GM12878 (cell line): Measurements from ENCODE around the gene RASGRF1. TPM values are rescaled to one million over a fixed set of nuclear protein-coding genes. Genes with fewer than 3 reads are reported as not detected.

ENCODE experiments used
- ATAC-seq: fragments of 200-7000 bp; cut with Tn5 transposase; 3 replicates; pipeline ENCODE4 v1.9.1; 2020; ENCODE audit warnings: mild to moderate bottlenecking, moderate library complexity
- BruUV-seq: library from RNA; stranded (reverse); fragments of 400-500 nt; replicated peaks from 2 replicates; lab custom pipeline; 2021; lab: Mats Ljungman, UMichigan
- CTCF ChIA-PET: fragments of 300-600 bp; sonication (Branson Sonifier 250); formaldehyde crosslinking; extraction: SDS; loops from one replicate; lab custom pipeline; 2021; ENCODE audit warnings: inconsistent platforms; lab: Yijun Ruan, JAX
- POLR2A ChIA-PET: fragments of 350-600 bp; formaldehyde crosslinking; extraction: SDS; loops from one replicate; lab custom pipeline; 2021; ENCODE audit warnings: inconsistent platforms; lab: Charles Lee
- RAD21 ChIA-PET: fragments of 300-600 bp; sonication (Branson Sonifier 250); formaldehyde crosslinking; loops from one replicate; lab custom pipeline; 2023; ENCODE audit warnings: antibody characterized with exemption; ENCODE audit not compliant: unreplicated experiment; lab: Charles Lee
- SMC1A ChIA-PET: fragments of 300-600 bp; sonication (Branson Sonifier 250); formaldehyde crosslinking; loops from one replicate; lab custom pipeline; 2023; ENCODE audit not compliant: unreplicated experiment, uncharacterized antibody; lab: Charles Lee
- DNase-seq: peaks from one replicate; pipeline ENCODE4 v3.0.0-alpha.2; 2011; ENCODE audit warnings: low read depth, low spot score
- FAIRE-seq: peaks from 3 replicates; lab custom pipeline; 2011; peaks lifted over from hg19 to GRCh38; lab: Jason Lieb, UNC
- H2AFZ ChIP-seq: 2 replicates; pipeline ENCODE4 v1.6.0; 2011; ENCODE audit warnings: low read depth, low read length, control low read depth; ENCODE audit not compliant: control insufficient read depth
- H3K27ac ChIP-seq: 2 replicates; pipeline ENCODE4 v1.5.1; 2011; ENCODE audit warnings: control low read depth; ENCODE audit not compliant: control insufficient read depth, insufficient read depth
- H3K27me3 ChIP-seq, 2 experiments: replicated peaks in 1 of 2; 2 replicates each; pipeline versions ENCODE4 v1.6.0 to v1.6.1; 2011; ENCODE audit warnings: low read length in 1 of 2; ENCODE audit not compliant: control insufficient read depth in 2 of 2, insufficient read depth in 2 of 2
- H3K36me3 ChIP-seq, 2 experiments: 2 replicates each; pipeline ENCODE4 v1.5.1; 2011; ENCODE audit warnings: low read length in 1 of 2; ENCODE audit not compliant: control insufficient read depth in 2 of 2, insufficient read depth in 2 of 2
- H3K4me1 ChIP-seq: 2 replicates; pipeline ENCODE4 v1.6.1; 2011; ENCODE audit warnings: mild to moderate bottlenecking, low read length, moderate library complexity, mixed read lengths; ENCODE audit not compliant: control insufficient read depth, insufficient read depth
- H3K4me2 ChIP-seq: 2 replicates; pipeline ENCODE4 v1.6.0; 2011; ENCODE audit warnings: control low read depth; ENCODE audit not compliant: control insufficient read depth, insufficient read depth
- H3K4me3 ChIP-seq: fragments of 200-600 bp; sonication (generic); 2 replicates; pipeline ENCODE4 v1.5.1; 2016
- H3K79me2 ChIP-seq: 2 replicates; pipeline ENCODE4 v1.6.0; 2011; ENCODE audit warnings: low read length; ENCODE audit not compliant: control insufficient read depth, insufficient read depth
- H3K9ac ChIP-seq: 2 replicates; pipeline ENCODE4 v1.8.0; 2011; ENCODE audit warnings: low read length, control low read depth, mixed read lengths; ENCODE audit not compliant: control insufficient read depth, insufficient read depth
- H3K9me3 ChIP-seq: replicated peaks from 3 replicates; pipeline ENCODE4 v1.5.1; 2011; ENCODE audit warnings: mild to moderate bottlenecking, low read length; ENCODE audit not compliant: control insufficient read depth, insufficient read depth
- H4K20me1 ChIP-seq: 2 replicates; pipeline ENCODE4 v1.6.0; 2011; ENCODE audit not compliant: control insufficient read depth, insufficient read depth
- HCFC1 ChIP-seq: fragments of 150-350 bp; IDR thresholded peaks from 2 replicates; pipeline ENCODE4 v1.6.1; 2014; ENCODE audit warnings: low read length
- KAT2A ChIP-seq: conservative IDR thresholded peaks from 2 replicates; pipeline ENCODE4 v1.6.1; 2011; ENCODE audit warnings: low read depth, low read length; ENCODE audit not compliant: control insufficient read depth
- WGBS: methylation state at CpG from one replicate; pipeline ENCODE4 v1.1.6; 2016; ENCODE audit warnings: low lambda C conversion rate; ENCODE audit not compliant: insufficient replicate concordance, insufficient coverage; ENCODE audit errors: missing lambda C conversion rate; 5-methylcytosine and 5-hydroxymethylcytosine counted together
- in situ Hi-C: fragments of 300-500 bp; cut with MboI; formaldehyde crosslinking; loops from 9 replicates; pipeline ENCODE4 v1.14.3; 2018; ENCODE audit warnings: mixed read lengths
- intact Hi-C: fragments of 100-400 bp; cut with micrococcal nuclease; formaldehyde crosslinking; loops from one replicate; pipeline ENCODE4 v1.14.2; 2022; ENCODE audit not compliant: unreplicated experiment
- polyA plus RNA-seq, 11 experiments: library from polyadenylated mRNA; depleted of rRNA in 4 of 11; unstranded in 6 of 11; stranded (reverse) in 5 of 11; fragments of >200 nt; fragmentation: Nextera tagmentation in 4 of 11; fragmentation: Illumina TruSeq in 1 of 11; extraction: Ambion mirVana in 4 of 11; extraction: Trizol in 1 of 11; gene quantifications; 1 replicate in 1 of 11; 2 replicates in 10 of 11; pipeline versions ENCODE4 v1.2.1 to v1.2.3, GENCODE V29; 2011 to 2016; ENCODE audit warnings: inconsistent platforms in 2 of 11, missing spikeins in 2 of 11, low read depth in 1 of 11
- total RNA-seq, 4 experiments: library from RNA; depleted of rRNA in 3 of 4; stranded (reverse); fragments of >200 nt in 3 of 4; fragmentation: Illumina TruSeq in 1 of 4; extraction: Trizol in 1 of 4; gene quantifications; 2 replicates each; pipeline versions ENCODE4 v1.2.1 to v1.2.3, GENCODE V29; 2013 to 2021
- TF ChIP-seq, protein P1 (sequence below): fragments of 450-650 bp; IDR thresholded peaks from 2 replicates; pipeline ENCODE4 v1.6.1; 2017; ENCODE audit warnings: low read depth, mild to moderate bottlenecking, moderate library complexity
- TF ChIP-seq, protein P2 (sequence below): fragments of 450-650 bp; IDR thresholded peaks from 2 replicates; pipeline ENCODE4 v1.6.1; 2016; ENCODE audit warnings: mild to moderate bottlenecking

The RASGRF1 gene
- total and polyA plus RNA-seq, 10 of the 15 experiments (the other 5 are each of a cell fraction or from before 2014, with no cell fraction given), result 0.20 to 1.9 (median 0.86) TPM

DNA sequence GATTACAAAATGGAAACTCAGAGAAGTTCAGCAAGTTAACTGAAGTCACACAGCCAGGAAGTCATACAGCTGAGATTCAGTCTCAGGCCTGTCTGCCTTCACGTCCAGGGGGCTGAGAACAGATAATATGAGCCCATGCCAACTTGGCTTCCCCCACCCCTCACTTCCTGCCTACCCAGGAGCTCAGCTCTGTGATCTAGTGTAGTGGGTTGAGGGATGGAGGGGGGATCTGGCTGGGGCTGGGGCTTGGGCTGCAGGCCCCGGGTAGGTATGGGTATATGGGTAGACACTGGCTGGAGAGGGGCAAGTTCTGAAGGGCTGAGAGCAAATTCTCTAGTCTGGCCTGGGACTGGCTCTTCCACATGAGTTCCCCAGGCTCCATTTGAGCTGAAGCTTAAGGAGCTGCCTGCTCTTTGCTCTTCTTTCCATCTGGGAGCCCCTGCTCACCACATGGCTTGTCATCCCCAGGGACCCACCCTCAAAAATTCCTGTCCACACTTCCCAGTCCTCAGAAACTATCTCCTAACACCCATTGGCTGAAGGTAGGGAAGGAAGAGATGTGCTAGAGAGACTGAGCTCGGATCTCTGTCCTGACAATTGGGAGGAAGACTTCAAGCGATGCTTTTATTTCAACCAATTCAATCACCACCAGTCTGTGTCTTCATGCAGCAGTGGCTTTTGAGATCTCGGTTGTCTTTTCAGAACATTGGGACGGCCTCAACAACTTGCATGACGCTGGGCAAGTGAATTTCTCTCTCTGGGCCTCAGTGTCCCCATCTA is 2.0 kb downstream of the RASGRF1 start:
- BruUV-seq, result no TSS peak
- intact Hi-C loops (no loop called here), in situ Hi-C loops (no loop called here)
- peaks cover 11 to 15% of the 10 kb centered on the region in 2 experiments for H3K27me3 ChIP-seq
- H3K79me2 ChIP-seq, result no peaks in the 10 kb centered on the region
- ChIA-PET POLR2A (no interaction called here), CTCF (no interaction called here), SMC1A (interaction anchor here (0.5 kb wide), 1 partner anchor 1067 kb away, joined by 3 read pairs; no protein-coding TSS in a partner anchor), RAD21 (no interaction called here)
- FAIRE-seq (no peak), ATAC-seq (no peak), DNase-seq (no peak)
- WGBS, result 31% methylated on average over 7 of the region's 7 CpGs
- TF ChIP-seq, protein P1, sequence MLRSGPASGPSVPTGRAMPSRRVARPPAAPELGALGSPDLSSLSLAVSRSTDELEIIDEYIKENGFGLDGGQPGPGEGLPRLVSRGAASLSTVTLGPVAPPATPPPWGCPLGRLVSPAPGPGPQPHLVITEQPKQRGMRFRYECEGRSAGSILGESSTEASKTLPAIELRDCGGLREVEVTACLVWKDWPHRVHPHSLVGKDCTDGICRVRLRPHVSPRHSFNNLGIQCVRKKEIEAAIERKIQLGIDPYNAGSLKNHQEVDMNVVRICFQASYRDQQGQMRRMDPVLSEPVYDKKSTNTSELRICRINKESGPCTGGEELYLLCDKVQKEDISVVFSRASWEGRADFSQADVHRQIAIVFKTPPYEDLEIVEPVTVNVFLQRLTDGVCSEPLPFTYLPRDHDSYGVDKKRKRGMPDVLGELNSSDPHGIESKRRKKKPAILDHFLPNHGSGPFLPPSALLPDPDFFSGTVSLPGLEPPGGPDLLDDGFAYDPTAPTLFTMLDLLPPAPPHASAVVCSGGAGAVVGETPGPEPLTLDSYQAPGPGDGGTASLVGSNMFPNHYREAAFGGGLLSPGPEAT, result no peak
- TF ChIP-seq HCFC1 (no peak), KAT2A (no peak)
- TF ChIP-seq, protein P2, sequence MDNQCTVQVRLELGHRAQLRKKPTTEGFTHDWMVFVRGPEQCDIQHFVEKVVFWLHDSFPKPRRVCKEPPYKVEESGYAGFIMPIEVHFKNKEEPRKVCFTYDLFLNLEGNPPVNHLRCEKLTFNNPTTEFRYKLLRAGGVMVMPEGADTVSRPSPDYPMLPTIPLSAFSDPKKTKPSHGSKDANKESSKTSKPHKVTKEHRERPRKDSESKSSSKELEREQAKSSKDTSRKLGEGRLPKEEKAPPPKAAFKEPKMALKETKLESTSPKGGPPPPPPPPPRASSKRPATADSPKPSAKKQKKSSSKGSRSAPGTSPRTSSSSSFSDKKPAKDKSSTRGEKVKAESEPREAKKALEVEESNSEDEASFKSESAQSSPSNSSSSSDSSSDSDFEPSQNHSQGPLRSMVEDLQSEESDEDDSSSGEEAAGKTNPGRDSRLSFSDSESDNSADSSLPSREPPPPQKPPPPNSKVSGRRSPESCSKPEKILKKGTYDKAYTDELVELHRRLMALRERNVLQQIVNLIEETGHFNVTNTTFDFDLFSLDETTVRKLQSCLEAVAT, result no peak
- H3K4me3 ChIP-seq, result no peak overlapping the region
- no peak overlapping the region for H2AFZ ChIP-seq
- H4K20me1 ChIP-seq, result no peaks in the 10 kb centered on the region
- H3K9ac ChIP-seq, result no peak overlapping the region
- H3K36me3 ChIP-seq, result no peaks in the 10 kb centered on the region
- H3K27ac ChIP-seq, result no peak overlapping the region
- no peaks in the 10 kb centered on the region; the same call in 2 of the 3 replicates for H3K9me3 ChIP-seq
- H3K4me1 ChIP-seq, result no peaks in the 10 kb centered on the region; the same call in 1 of the 2 replicates
- no peak overlapping the region for H3K4me2 ChIP-seq
